HepG2 (cell line): ENCODE data around the gene PRXL2B. TPM values are rescaled to one million over a fixed set of nuclear protein-coding genes. Genes with fewer than 3 reads are reported as not detected.
"Not testable (repeated sequence)": the region's sequence is repeated elsewhere in the genome, so short reads cannot be mapped to it uniquely, and the experiment has no call there.

ENCODE experiments used
- ATAC-seq: fragments of 200-7000 bp; cut with Tn5 transposase; 3 replicates; pipeline ENCODE4 v1.9.1; 2020; ENCODE audit warnings: mild to moderate bottlenecking, moderate library complexity
- BruUV-seq: library from RNA; stranded (reverse); fragments of 400-500 nt; replicated peaks from 2 replicates; lab custom pipeline; 2021; lab: Mats Ljungman, UMichigan
- CTCF ChIA-PET: fragments of 300-600 bp; formaldehyde crosslinking; extraction: SDS; loops from one replicate; lab custom pipeline; 2021; ENCODE audit warnings: low total read pairs, inconsistent platforms, low intra/inter-chr PET ratio; lab: Yijun Ruan, JAX
- POLR2A ChIA-PET: fragments of 350-600 bp; sonication (Branson Sonifier 250); formaldehyde crosslinking; loops from one replicate; lab custom pipeline; 2020; ENCODE audit warnings: antibody characterized with exemption, inconsistent platforms; lab: Yijun Ruan, JAX
- DNase-seq: peaks from one replicate; pipeline ENCODE4 v3.0.0-alpha.2; 2015; ENCODE audit warnings: low spot score
- FAIRE-seq: peaks from 3 replicates; lab custom pipeline; 2011; peaks lifted over from hg19 to GRCh38; lab: Jason Lieb, UNC
- H2AFZ ChIP-seq: one replicate; pipeline ENCODE4 v1.6.1; 2011; ENCODE audit warnings: low read length, inconsistent platforms
- H3K27ac ChIP-seq: fragments of 300-600 bp; 3 replicates; pipeline ENCODE4 v1.8.0; 2011; ENCODE audit warnings: mixed run types, mild to moderate bottlenecking, mixed read lengths, low read length, inconsistent platforms; ENCODE audit not compliant: insufficient read depth; ENCODE audit errors: extremely low read length
- H3K27me3 ChIP-seq, 2 experiments: fragments of 200-600 bp in 1 of 2; 2 replicates in 1 of 2; 3 replicates in 1 of 2; pipeline versions ENCODE4 v1.6.0 to v1.8.0; 2011; ENCODE audit warnings: low read length in 2 of 2, mild to moderate bottlenecking in 2 of 2, moderate library complexity in 2 of 2, inconsistent platforms in 1 of 2; ENCODE audit not compliant: insufficient read depth in 2 of 2, control insufficient read depth in 1 of 2
- H3K36me3 ChIP-seq, 2 experiments: fragments of 200-600 bp in 1 of 2; replicated peaks in 1 of 2; 2 replicates in 1 of 2; 3 replicates in 1 of 2; pipeline versions ENCODE4 v1.5.1 to v1.8.0; 2011; ENCODE audit warnings: low read length in 2 of 2, inconsistent platforms in 1 of 2; ENCODE audit not compliant: insufficient read depth in 2 of 2, control insufficient read depth in 1 of 2
- H3K4me1 ChIP-seq: 2 replicates; pipeline ENCODE4 v1.5.1; 2012; ENCODE audit warnings: low read length, inconsistent platforms; ENCODE audit not compliant: insufficient read depth
- H3K4me2 ChIP-seq: 2 replicates; pipeline ENCODE4 v1.6.0; 2011; ENCODE audit warnings: low read depth, low read length, inconsistent platforms
- H3K4me3 ChIP-seq, 3 experiments: fragments of 200-600 bp in 1 of 3; sonication (generic), shearing (Covaris generic) in 1 of 3; replicated peaks in 1 of 3; 2 replicates each; pipeline ENCODE4 v1.5.1; 2011 to 2016; ENCODE audit warnings: low read length in 3 of 3, inconsistent platforms in 2 of 3, low read depth in 2 of 3, mild to moderate bottlenecking in 2 of 3, control low read depth in 1 of 3, mixed read lengths in 1 of 3; ENCODE audit not compliant: insufficient read depth in 1 of 3
- H3K79me2 ChIP-seq: one replicate; pipeline ENCODE4 v1.6.1; 2011; ENCODE audit warnings: low read length, inconsistent platforms; ENCODE audit not compliant: insufficient read depth
- H3K9ac ChIP-seq: 2 replicates; pipeline ENCODE4 v1.6.0; 2011; ENCODE audit warnings: mild to moderate bottlenecking, low read depth, low read length, inconsistent platforms; ENCODE audit not compliant: insufficient read depth
- H3K9me3 ChIP-seq: 2 replicates; pipeline ENCODE4 v1.5.1; 2012; ENCODE audit warnings: mild to moderate bottlenecking, low read length
- H4K20me1 ChIP-seq: 2 replicates; pipeline ENCODE4 v1.6.0; 2011; ENCODE audit warnings: inconsistent platforms, mild to moderate bottlenecking, low read length, moderate library complexity; ENCODE audit not compliant: insufficient read depth
- ATF7-NPFF ChIP-seq: sonication (generic); formaldehyde crosslinking; IDR thresholded peaks from 2 replicates; pipeline ENCODE4 v1.8.1; 2023; ENCODE audit warnings: mild to moderate bottlenecking, low read depth, missing genetic modification reagents, moderate library complexity
- RFX5 ChIP-seq: IDR thresholded peaks from 2 replicates; pipeline ENCODE4 v1.6.1; 2011; ENCODE audit warnings: low read depth, low read length, improper control_type of control experiment
- SOX13 ChIP-seq, 3 experiments: fragments of 450-650 bp in 1 of 3; sonication (generic) in 1 of 3; formaldehyde crosslinking in 1 of 3; IDR thresholded peaks in 2 of 3; conservative IDR thresholded peaks in 1 of 3; 2 replicates each; pipeline versions ENCODE4 v1.5.0 to v1.6.1; 2016 to 2020; ENCODE audit warnings: antibody characterized with exemption in 1 of 3, mild to moderate bottlenecking in 1 of 3, missing compliant biosample characterization in 1 of 3, missing genetic modification reagents in 1 of 3, moderate library complexity in 1 of 3
- ZBTB38 ChIP-seq: sonication (generic); formaldehyde crosslinking; IDR thresholded peaks from 2 replicates; pipeline ENCODE4 v1.5.1; 2020; ENCODE audit warnings: mild to moderate bottlenecking, missing genetic modification reagents
- ZBTB42 ChIP-seq: sonication (generic); formaldehyde crosslinking; IDR thresholded peaks from 2 replicates; pipeline ENCODE4 v1.5.0; 2020; ENCODE audit warnings: mild to moderate bottlenecking, missing genetic modification reagents
- ZNF746 ChIP-seq: sonication (generic); formaldehyde crosslinking; IDR thresholded peaks from 2 replicates; pipeline ENCODE4 v1.8.0; 2022; ENCODE audit warnings: mild to moderate bottlenecking, missing genetic modification reagents
- ZNF775 ChIP-seq: sonication (generic); formaldehyde crosslinking; IDR thresholded peaks from 2 replicates; pipeline ENCODE4 v1.4.0; 2020; ENCODE audit warnings: missing genetic modification reagents, mild to moderate bottlenecking, moderate library complexity, borderline replicate concordance
- WGBS: methylation state at CpG from one replicate; pipeline ENCODE4 v1.1.6; 2017; ENCODE audit warnings: low lambda C conversion rate; 5-methylcytosine and 5-hydroxymethylcytosine counted together
- in situ Hi-C: cut with HindIII; loops from 2 replicates; pipeline ENCODE4 v1.10.0; 2017; ENCODE audit warnings: low pct_unique_long_range_greater_than_20kb; ENCODE audit not compliant: extremely low pct_ligation_motif_present
- intact Hi-C: fragments of 100-400 bp; cut with micrococcal nuclease; formaldehyde crosslinking; loops from one replicate; pipeline ENCODE4 v1.10.0; 2022; ENCODE audit not compliant: unreplicated experiment
- polyA plus RNA-seq, 8 experiments: library from polyadenylated mRNA; depleted of rRNA in 3 of 8; stranded (reverse) in 7 of 8; unstranded in 1 of 8; fragments of >200 nt; fragmentation: Illumina TruSeq in 4 of 8; extraction: Trizol in 4 of 8; gene quantifications; 2 replicates each; pipeline versions ENCODE4 v1.2.1 to v1.2.3, GENCODE V29; 2011 to 2016; ENCODE audit warnings: low read depth in 4 of 8, missing spikeins in 1 of 8, mixed read lengths in 1 of 8; ENCODE audit not compliant: insufficient read depth in 1 of 8
- total RNA-seq, 5 experiments: library from RNA; depleted of rRNA; stranded (reverse); fragments of >200 nt; fragmentation: Illumina TruSeq; extraction: Trizol; gene quantifications; 2 replicates each; pipeline ENCODE4 v1.2.3, GENCODE V29; 2016; ENCODE audit warnings: low read depth in 1 of 5
- TF ChIP-seq, protein P1 (sequence below): sonication (generic); formaldehyde crosslinking; IDR thresholded peaks from 2 replicates; pipeline ENCODE4 v1.8.0; 2022; ENCODE audit warnings: mild to moderate bottlenecking, missing genetic modification reagents
- TF ChIP-seq, protein P2 (sequence below): sonication (generic); formaldehyde crosslinking; conservative IDR thresholded peaks from 2 replicates; pipeline ENCODE4 v1.8.1; 2023; ENCODE audit warnings: missing genetic modification reagents

The PRXL2B gene
- total and polyA plus RNA-seq, 2 of the 13 experiments (the other 11 are each of a cell fraction or from before 2014, with no cell fraction given) = 16.8 to 22.1 TPM

DNA sequence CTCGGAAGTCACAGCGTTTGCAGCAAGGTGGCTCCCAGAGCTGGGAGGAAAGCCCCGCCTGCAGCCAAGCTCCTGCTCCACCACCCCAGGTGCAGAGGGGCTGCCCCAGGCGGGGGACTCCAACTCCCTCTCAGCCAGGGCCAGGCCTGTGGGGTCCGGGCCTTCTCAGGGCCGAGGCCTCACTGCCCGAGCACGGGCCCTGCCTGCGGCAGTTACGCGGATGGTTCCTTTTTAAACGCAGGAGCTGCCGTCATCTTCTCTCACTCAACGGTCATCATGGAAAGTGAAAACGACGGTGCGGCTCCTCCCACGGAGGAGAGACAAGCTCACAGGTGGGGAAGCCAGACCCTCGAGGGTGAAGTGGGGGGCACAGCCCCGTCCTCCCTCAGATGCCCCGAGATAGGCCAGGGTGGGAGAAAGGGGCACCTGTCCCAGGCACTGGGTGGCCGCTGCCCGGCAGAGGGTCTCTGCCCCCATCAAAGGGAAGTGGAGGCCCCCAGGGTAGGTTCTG is 9.0 kb upstream of the PRXL2B start:
- H3K79me2 ChIP-seq, H2AFZ ChIP-seq, H3K36me3 ChIP-seq, FAIRE-seq, BruUV-seq, in situ Hi-C loops, intact Hi-C loops, H4K20me1 ChIP-seq, DNase-seq, ATAC-seq, H3K27me3 ChIP-seq: not testable (repeated sequence)
- H3K4me2 ChIP-seq = peak overlapping the region; percentile 75
- H3K27ac ChIP-seq = peak overlapping the region; percentile 54
- H3K4me3 ChIP-seq = 0 out of 6 replicates have a peak overlapping the region, but pooled peaks of 1 of the 3 experiments have one; percentile 50
- ChIA-PET POLR2A (interaction anchor here (0.7 to 1.5 kb wide), 8 partner anchors 8 to 51 kb away, joined by 3 to 12 read pairs (median 5); partner anchors contain the start of genes PANK4 and TNFRSF14), CTCF (interaction anchor here (1.0 kb wide), 1 partner anchor 20 kb away, joined by 3 read pairs; no protein-coding TSS in a partner anchor)
- 0 out of 2 replicates have a peak overlapping the region, but pooled peaks have one; percentile 18 for H3K9ac ChIP-seq
- H3K4me1 ChIP-seq = peaks cover 81% of the 10 kb centered on the region
- 78% methylated on average over 12 of the region's 23 CpGs for WGBS
- peaks cover 11% of the 10 kb centered on the region for H3K9me3 ChIP-seq
- 0 out of 2 replicates have a peak, but pooled peaks have one; percentile 19 for TF ChIP-seq ZBTB42
- TF ChIP-seq ZBTB38 = 0 out of 2 replicates have a peak, but pooled peaks have one; percentile 7

DNA sequence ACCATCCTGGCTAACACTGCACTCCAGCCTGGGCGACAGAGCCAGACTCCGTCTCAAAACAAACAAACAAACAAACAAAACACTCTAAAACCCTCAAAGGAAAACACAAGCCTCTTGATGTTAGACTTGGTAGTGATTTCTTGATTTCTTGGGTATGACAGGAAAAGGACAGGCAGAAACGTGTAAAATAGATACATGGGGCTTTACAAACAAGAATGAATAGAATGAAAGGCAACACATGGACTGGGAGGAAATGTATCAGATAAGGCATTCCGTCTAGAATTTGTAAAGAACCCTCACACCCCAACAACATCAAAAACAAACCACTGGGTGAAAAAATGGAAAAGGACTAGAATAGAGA is 7.8 kb upstream of the PRXL2B start:
- ChIA-PET CTCF (interaction anchor here (1.4 kb wide), 1 partner anchor 24 kb away, joined by 3 read pairs; no protein-coding TSS in a partner anchor), POLR2A (interaction anchor here (0.6 to 1.5 kb wide), 7 partner anchors 7 to 166 kb away, joined by 3 to 12 read pairs (median 5); partner anchors contain the start of genes PANK4, PEX10 and TNFRSF14)
- H3K79me2 ChIP-seq = no peaks in the 10 kb centered on the region
- H4K20me1 ChIP-seq = no peaks in the 10 kb centered on the region
- peak overlapping the region; percentile 75 for H3K4me2 ChIP-seq
- no peak overlapping the region for H2AFZ ChIP-seq
- FAIRE-seq (no peak), ATAC-seq (no peak), DNase-seq (no peak)
- BruUV-seq = no TSS peak
- peaks cover 92% of the 10 kb centered on the region for H3K4me1 ChIP-seq
- WGBS = 42% methylated on average over 4 of the region's 4 CpGs
- intact Hi-C loops = no loop called here
- in situ Hi-C loops = no loop called here
- H3K27ac ChIP-seq = peak overlapping the region; percentile 54
- no peaks in the 10 kb centered on the region for H3K36me3 ChIP-seq
- H3K9ac ChIP-seq = no peak overlapping the region
- H3K4me3 ChIP-seq = no peak overlapping the region; a peak in 1 of 6 replicates
- H3K27me3 ChIP-seq = no peaks in the 10 kb centered on the region
- peaks cover 2% of the 10 kb centered on the region for H3K9me3 ChIP-seq
- no peak for TF ChIP-seq SOX13 (IDR thresholded peaks at IDR 0.05)
- no peak for TF ChIP-seq SOX13 (CRISPR knock-in tag; conservative IDR thresholded peaks at IDR 0.05 in 1 of 2, IDR thresholded peaks at IDR 0.05 in 1 of 2)
- 0 out of 2 replicates have a peak, but pooled peaks have one; percentile 8 for TF ChIP-seq ZNF746 (CRISPR knock-in tag)
- no peak for TF ChIP-seq ATF7-NPFF (CRISPR knock-in tag)
- no peak for TF ChIP-seq ZNF775
- no peak for TF ChIP-seq RFX5
- TF ChIP-seq, protein P1, sequence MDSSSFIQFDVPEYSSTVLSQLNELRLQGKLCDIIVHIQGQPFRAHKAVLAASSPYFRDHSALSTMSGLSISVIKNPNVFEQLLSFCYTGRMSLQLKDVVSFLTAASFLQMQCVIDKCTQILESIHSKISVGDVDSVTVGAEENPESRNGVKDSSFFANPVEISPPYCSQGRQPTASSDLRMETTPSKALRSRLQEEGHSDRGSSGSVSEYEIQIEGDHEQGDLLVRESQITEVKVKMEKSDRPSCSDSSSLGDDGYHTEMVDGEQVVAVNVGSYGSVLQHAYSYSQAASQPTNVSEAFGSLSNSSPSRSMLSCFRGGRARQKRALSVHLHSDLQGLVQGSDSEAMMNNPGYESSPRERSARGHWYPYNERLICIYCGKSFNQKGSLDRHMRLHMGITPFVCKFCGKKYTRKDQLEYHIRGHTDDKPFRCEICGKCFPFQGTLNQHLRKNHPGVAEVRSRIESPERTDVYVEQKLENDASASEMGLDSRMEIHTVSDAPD (CRISPR knock-in tag) = 0 out of 2 replicates have a peak, but pooled peaks have one; percentile 2
- TF ChIP-seq, protein P2, sequence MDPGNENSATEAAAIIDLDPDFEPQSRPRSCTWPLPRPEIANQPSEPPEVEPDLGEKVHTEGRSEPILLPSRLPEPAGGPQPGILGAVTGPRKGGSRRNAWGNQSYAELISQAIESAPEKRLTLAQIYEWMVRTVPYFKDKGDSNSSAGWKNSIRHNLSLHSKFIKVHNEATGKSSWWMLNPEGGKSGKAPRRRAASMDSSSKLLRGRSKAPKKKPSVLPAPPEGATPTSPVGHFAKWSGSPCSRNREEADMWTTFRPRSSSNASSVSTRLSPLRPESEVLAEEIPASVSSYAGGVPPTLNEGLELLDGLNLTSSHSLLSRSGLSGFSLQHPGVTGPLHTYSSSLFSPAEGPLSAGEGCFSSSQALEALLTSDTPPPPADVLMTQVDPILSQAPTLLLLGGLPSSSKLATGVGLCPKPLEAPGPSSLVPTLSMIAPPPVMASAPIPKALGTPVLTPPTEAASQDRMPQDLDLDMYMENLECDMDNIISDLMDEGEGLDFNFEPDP = no peak
